PC-9 (cell line): ENCODE data around the gene DIP2C.

Experiments used
- CTCF ChIP-seq: fragments of 200-600 bp; sonication (generic); conservative IDR thresholded peaks from 2 replicates; pipeline ENCODE4 v1.6.1; 2017; ENCODE audit warnings: mixed run types, antibody characterized with exemption, mild to moderate bottlenecking, moderate library complexity
- EZH2 ChIP-seq: fragments of 200-600 bp; sonication (generic); IDR thresholded peaks from 2 replicates; pipeline ENCODE4 v1.8.0; 2017; ENCODE audit warnings: antibody characterized with exemption, low read depth

DNA sequence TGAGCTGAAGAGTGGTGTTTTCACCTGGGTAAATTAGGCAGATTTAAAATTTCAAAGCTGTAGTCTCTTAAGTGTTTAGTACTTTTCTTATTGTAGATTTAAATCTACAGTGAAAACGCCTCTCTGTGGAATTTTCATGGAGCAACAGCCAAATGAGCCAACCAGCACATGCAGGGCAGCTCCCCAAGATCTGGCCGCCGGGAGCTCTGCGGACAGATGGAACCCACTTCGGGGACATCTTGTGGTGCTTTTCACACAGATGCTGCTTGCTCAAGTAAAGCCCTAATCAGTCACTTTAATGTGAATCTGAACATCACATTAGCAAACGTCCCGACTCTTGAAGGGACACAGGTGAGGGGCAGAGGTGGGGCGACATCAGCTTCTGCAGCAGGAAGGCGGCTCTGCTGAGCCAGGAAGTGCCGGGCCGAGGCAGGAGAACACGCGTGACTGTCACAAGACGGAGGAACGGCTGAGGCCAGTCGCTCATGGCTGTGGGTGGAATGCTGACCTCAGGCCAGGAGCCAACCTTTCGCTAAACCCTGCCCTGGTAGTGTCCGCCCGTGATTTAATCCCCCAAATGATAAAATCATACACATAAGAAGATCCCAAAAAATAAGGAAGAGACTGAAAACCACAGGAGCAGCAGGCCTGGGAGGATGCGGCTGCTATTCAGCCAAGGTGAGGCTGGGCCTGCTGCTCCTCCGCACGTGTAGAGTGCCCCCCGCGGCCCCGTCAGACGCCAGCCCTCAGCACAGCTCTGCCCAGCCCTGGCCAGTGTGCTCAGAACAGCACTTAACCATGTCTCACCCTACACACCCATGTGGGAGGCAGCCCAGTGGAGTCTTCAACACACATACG, 297.4 kb downstream of the DIP2C start:
- no peak for TF ChIP-seq EZH2
- TF ChIP-seq CTCF, result no peak
